Stimulated activated CD8-positive, alpha-beta memory T cell treated with anti-CD3 and anti-CD28 coated beads, Interleukin-15, amount 100 ng/mL, for 48 hours (primary cell): ENCODE measurements around the gene KRTAP19-7.

Experiments used
- DNase-seq, 2 donors: peaks; one replicate each; pipeline ENCODE4 v3.0.0-alpha.2; 2020; ENCODE audit warnings: low read depth in 2 of 2

The KRTAP19-7 gene, protein sequence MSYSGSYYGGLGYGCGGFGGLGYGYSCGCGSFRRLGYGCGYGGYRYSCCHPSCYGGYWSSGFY

DNA sequence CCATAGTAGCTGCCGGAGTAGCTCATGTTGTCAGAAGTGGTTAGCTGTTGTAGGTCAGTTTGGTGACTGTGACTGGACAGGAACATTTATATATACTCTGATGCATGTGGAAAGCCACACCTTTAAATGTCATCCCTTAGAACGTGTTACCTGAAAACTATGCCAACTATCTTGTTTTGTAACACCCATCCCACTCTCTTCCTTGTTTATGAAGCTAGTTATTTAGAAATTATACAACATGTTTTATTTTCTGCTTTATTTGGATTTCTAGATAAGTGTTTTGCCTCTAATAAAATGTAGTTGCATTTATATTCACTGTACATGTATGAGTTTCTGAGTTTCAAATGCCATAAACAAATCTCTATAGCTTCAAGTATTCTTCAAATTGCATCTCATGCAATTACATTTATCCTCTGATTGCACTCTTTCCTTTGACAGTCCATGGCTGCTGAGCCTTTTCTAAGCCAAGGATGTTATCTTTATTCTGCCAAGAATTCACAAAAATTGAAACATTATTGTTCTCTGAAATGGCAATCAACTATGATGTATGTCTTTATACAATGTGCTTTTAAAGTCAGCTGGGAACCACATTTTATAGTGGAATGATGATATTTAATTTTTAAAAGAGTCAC is at the start of gene KRTAP19-7:
Gene KRTAP19-7, minus strand, starts transcription at position 51 of the 632 bp plus-strand sequence. Its CDS starts 25 bp downstream, at position 26.
- no peak for DNase-seq

DNA sequence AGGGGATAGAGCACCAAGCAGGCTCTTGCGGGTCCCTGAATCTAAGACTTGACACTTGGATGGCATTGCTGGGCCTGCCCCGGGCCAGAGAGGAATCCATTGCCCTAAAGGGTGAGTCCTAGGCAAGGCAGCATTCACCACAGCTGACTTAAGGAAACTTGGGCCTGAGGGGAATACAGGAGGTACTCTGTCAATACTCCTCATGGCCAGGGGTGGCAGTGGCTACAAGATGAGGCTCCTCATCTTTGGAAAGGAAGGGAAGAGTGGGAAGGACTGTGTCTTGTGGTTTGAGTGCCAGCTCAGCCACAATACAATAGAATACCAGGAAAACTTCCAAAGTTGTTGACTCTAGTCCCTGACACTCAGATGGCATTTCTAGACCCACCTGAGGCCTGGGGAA is 44.9 kb upstream of the KRTAP19-7 start:
- DNase-seq: no peak

DNA sequence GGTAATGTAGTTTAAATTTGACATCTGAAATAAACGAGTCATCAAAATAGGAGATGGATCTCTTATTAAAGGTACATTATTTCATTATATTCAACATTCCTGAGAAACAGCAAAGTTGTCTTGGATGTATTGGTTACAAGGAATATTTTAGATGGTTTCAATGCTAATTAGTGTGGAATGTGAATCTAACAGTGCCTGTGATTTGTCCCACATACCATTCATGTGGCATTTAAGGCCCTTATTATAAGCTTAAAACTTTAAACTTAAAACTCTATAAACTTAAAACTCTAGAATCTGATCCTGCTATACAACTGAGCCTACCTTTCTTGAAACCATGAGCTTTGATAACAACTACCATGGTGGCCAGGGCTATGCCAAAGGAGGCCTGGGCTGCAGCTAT is 39.7 kb upstream of the KRTAP19-7 start, which contains the start of gene KRTAP22-1:
Gene KRTAP22-1, plus strand, starts transcription at position 301 of the 400 bp plus-strand sequence.
- DNase-seq: no peak

DNA sequence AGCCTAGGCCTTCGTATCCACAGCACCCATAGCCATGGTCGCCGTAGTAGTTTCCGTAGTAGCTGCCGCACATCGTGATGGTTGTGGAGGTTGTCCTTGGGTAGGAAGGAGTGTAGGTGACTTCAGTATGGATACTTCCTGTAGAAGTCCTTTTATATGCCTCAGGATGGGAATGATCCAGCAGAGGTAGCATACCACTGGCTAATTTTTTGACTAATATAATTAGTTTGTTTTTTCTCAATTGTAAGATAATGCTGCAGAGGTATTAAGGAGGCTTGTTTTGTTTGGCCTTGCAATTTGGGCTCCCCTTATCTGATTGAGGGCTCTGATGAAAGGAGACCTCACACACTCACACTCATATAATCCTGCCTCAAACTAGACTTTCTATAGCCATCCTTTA is 37.7 kb upstream of the KRTAP19-7 start, which contains the start of gene KRTAP6-2:
Gene KRTAP6-2, minus strand, starts transcription at position 101 of the 400 bp plus-strand sequence. Its CDS starts 28 bp downstream, at position 73.
- DNase-seq: no peak

DNA sequence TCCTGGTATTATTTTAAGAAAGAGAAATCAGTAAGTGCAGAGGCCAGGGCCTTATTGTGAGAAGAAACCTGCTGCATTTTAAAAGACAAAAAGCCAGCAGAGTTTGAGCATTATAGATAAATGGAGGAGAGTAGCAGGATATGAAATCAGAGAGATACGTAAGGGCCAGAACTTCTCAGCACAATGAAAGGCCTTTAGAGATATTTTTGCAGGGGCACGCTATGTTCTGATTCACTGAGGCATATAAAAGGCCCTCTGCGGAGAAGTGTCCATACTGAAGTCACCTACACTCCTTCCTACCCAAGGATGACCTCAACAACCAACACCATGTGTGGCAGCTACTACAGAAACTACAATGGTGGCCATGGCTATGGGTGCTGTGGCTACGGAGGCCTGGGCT is 31.0 kb upstream of the KRTAP19-7 start, which contains the start of gene KRTAP6-3:
Gene KRTAP6-3, plus strand, starts transcription at position 301 of the 400 bp plus-strand sequence. Its CDS starts 6 bp downstream, at position 307.
- DNase-seq: no peak

DNA sequence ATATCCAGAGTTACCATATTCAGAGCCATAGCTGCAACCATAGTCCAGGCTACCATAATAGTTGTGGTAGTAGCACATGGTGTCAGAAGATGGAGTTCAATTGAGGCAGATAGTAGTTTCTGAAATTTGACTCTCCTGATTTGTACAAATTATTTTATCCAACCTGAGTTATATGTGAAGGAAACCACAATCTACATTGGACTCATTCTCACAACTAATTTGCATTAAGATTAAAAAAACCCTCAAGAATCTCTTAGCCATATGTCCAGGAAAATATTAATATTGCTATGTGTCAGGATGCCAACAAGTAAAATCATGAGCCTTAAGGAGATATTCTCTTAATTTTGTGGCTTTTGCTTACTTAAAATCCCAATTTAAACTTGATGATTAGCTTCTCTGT is 29.2 kb upstream of the KRTAP19-7 start, which contains the start of gene KRTAP22-2:
Gene KRTAP22-2, minus strand, starts transcription at position 101 of the 400 bp plus-strand sequence.
- no peak for DNase-seq

DNA sequence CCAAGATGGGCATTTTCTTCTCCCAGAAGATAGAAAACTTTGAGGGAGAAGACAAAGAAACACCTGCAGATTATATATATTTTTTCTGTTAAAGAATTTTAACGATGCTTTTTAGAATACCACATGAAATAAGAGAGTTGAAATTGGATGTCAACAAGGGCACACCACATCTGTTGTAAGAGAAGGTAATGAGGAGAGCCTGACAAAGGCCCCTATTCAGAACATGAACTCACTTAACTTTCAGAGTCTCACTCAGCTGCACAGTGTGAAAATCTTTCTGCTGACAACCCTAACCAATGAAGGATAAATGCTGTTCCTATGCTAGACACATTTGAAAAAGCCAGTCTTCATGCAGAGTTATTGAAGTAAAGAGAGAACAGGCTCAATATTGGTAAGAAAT is 21.8 kb upstream of the KRTAP19-7 start:
- no peak for DNase-seq

DNA sequence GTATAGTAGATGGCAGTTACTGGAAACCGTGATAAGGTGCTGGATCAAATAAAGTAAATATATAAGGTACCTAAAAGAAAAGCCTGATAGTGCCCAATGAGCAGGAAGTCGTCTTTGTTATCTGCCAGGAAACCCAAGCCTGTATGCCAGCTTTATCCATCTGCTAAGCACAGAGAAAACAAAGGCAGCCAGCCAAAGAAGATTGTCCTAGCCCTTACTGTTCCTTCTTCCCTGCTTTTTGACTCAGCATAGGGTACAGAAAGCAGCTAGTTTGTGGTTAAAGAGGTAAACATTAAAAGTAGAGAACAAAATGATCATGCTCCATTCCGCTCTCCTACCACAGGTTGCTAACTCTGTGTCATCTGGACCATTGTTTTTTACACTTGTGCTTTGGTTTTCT is 19.0 kb upstream of the KRTAP19-7 start:
- no peak for DNase-seq

DNA sequence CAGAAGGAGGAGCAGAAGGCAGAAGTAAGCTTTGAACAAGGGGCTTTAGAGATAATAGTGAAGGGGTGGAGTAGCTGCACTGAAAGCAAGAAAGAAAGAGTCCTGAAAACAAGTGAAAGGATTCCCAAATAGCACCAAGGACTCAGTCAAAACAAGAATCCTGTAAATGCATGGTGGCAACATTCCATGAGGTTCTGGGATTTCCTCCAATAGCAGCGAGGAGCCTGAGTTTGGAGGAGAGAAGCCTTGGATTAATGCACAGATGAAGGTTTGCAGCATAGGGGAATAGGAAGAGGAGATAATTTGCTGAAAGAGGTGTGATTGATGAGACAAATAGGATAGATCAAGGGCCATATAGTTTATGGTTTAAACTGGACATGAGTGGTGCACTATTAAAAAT is 18.2 kb upstream of the KRTAP19-7 start:
- DNase-seq: no peak

DNA sequence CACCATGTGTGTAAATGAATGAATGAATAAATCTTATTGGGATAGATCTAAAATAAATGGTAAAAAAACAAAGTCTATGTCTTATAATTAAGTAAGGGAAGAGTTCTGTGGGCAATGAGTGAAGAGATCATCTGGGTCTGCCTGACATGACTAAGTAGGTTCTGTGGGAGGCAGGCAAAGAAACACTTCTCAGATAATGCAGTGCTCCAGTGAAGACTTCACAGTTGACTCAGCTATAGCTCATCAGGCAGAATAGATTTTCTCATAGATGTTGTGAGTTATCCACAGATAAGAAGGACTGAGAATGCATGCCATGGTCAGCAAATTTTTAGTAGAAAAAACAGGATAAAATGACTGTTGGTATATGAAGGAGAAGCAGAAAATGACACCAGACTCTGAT is 16.7 kb upstream of the KRTAP19-7 start:
- DNase-seq: no peak

DNA sequence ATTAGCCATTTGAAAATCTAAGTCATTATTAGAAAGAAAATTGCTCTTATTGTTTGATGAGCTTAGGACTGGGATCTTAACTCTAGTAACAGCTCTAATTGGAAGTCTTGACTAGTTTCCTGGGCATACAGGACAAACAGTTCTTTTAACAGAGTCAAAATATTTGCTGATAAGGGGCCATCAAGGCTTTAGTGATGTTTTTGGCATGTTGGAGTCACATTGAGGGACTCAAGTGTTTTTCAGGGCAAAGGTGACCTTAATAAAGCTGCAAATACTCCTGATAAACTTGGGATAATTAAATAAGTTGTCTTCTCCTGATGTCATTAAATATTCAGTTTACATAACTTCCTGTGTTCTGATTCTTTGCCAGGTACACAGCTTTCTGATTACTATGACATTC is 6.5 kb upstream of the KRTAP19-7 start:
- no peak for DNase-seq

DNA sequence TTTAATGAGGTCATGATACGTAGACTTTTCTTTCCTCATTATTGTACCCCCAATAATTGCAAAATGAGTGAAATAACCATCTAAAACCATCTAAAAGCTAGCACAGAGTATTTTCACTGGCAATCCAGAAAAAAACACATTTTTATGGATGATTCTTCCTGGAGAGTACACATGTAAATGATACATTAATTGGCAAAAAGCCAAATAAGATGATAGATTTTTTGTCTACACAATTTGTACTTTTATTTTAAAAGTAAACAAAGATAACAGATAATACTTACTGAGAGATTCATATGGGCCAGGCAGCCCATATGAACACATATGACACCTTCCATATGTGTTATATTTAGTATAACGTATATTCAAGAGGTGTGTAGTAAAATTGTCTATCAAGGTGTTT is 2.5 kb upstream of the KRTAP19-7 start:
- no peak for DNase-seq

DNA sequence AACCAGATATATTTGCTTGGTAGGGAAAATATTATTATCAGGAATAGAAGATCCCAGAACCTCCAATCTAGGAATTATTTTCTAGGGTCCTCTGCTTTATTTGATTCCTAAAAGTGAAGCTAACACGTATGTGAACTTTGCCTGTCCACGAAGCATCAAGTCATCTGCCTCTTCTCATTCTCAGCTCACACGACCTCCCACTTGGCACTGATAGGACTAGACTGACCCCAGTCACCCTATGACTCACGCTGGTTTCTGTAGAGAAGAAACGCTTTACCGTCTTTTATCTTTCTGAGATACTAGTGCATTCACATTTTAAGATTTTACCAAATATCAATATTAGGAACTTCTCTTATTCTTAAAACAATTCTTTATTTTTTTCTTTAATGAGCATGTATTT is 2.0 kb upstream of the KRTAP19-7 start:
- no peak for DNase-seq

DNA sequence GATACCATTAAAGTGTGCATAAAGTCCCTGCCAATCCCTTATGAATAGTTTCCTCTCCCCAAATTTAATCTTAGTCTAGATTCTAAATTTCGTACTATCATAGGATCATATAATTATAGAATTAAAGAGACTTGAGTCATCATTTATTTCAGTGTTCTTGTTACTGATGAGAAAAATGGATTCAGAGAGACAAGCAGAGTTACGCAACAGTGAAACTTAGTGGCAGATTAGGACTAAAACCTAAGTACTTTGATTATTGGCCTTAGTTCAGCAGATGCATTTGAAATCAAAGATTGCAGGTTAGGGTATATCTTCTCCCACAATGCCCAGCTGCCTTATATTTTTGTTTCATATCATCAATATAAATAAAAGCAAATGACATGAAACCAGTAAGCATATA is 843 bp upstream of the KRTAP19-7 start:
- no peak for DNase-seq

DNA sequence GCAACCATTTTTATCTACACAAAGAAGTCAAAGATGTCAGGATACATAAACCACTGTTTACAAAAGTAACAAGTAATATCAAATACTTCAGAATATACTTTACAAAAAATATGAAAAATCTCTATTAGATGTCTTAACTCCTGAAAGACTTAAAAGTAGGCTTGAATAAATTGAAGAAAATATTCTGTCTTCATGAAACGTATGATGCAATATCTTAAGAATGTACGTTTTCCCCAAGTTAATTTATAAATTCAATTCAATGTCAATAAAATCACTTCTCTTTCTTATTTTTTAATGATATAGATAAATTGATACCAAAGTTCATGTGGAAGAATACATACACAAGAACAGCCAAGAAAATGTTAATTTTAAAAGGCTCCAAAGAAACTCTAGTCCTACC is 6.0 kb downstream of the KRTAP19-7 start:
- DNase-seq: no peak

DNA sequence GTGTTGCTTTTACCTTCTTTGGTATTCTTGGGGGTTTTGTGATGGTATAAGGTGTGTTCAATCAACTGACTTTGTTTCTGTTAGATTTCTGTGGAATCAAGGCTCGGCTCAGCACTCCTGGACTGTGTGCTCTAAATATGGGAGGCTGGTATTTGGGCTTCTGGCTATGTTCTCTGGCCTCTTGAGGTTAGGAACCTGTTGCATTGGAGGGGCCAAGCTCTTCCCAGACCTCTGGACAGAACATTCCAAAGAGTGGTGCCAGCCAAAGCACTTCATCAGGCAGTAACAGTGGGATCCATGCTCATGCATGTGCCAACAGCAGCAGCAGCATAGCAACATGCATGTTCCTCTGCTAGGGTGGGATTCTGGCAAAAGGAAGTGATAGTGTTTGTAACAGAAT is 8.3 kb downstream of the KRTAP19-7 start:
- no peak for DNase-seq

DNA sequence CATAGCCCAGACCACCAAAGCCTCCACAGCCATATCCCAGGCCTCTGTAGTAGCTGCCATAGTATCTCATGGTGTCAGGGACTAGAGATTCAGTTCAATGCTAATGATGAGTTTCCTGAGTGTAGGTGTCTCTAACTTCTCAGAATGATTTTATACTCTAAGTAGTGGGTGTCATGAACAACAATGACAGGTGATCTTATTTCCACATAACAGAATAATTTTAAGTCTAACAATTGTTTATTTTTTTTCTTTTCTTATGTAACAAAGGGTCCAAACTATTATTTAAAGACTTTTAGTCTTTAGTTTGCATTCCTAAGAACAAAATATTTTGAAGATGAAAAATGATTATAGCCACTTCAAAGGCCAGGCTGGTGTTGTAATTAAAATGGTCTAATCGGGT is 19.4 kb downstream of the KRTAP19-7 start, which contains the start of gene KRTAP19-6:
Gene KRTAP19-6, minus strand, starts transcription at position 101 of the 400 bp plus-strand sequence. Its CDS starts 31 bp downstream, at position 70.
- no peak for DNase-seq

DNA sequence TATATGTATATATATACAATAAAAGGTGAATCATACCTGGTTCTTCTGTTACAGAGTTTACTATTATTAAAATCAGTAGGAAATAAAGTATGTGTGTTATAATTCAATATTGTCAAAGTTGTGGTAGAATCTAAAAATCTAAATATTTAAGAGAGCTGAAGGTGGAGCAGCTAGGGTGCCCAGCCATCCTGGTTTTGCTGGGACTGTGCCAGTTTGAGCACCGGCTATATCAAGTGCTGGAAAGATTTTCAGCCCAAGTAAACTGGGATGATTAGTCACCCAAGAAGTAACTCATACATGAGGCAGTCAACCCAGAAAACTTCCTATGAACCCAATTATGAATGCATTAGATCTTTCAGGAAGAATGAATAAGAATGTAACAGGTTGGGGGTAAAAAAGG is 42.2 kb downstream of the KRTAP19-7 start:
- DNase-seq: no peak

DNA sequence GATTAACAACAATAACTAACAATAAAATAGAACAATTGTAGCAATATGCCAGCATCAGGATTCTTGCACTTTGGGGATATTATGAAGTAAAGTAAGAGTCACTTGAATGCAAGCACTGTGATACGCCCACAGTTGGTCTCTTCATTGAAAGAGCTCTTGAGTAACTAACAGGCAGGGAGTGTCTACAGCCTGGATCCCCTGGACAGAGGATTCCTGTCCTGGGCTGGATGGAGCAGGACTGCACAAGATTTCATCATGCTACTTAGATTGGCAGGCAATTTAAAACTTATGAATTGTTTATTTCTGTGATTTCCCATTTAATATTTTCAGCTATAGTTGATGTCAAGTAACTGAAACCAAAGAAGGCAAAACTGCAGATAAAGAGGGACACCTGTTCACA is 45.4 kb downstream of the KRTAP19-7 start:
- DNase-seq: no peak
